ENCODE measurements around the gene SHANK2.
"Not testable (repeated sequence)": the region's sequence is repeated elsewhere in the genome, so short reads cannot be mapped to it uniquely, and the experiment has no call there.

SHANK2 gene

DNA sequence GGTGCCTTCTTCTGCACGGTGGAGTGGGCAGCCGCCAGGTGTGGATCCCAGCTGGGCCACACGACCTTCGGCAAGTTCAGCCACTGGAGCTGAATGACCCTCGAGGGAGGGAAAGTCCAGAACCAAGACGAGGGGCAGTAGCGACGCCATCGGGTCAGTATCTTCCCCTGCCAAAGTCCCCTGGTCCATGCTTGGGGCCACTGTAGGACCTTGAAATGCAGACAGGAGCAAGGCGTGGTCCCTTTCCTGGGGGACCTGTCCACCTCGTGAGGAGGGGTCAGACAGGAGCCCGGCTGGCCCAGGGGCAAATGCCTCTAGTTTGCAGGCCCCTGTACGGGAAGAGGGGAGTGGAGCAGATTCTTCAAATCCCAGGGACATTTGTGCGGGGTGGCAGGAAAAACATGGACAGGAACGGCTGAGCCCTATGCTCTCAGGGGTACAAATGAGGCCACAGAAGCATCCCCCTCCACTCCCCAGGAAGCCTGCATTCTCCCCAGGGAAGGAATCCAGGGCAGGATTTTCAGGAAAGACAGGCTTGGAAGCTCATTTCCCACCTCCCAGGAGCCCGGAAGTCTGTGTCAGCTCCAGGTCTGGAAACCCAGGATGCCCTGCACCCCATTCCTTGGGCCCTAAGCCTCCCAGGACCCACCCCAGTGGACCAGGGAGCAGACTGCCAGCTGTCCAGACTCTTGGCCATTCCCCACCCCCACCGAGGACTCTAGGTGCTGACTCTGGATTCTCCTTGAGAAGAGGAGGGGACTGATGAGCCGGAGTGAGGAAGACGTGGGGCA is 6.6 kb downstream of the SHANK2 start:
- no peak for DNase-seq (ENCODE audit: low spot score)

DNA sequence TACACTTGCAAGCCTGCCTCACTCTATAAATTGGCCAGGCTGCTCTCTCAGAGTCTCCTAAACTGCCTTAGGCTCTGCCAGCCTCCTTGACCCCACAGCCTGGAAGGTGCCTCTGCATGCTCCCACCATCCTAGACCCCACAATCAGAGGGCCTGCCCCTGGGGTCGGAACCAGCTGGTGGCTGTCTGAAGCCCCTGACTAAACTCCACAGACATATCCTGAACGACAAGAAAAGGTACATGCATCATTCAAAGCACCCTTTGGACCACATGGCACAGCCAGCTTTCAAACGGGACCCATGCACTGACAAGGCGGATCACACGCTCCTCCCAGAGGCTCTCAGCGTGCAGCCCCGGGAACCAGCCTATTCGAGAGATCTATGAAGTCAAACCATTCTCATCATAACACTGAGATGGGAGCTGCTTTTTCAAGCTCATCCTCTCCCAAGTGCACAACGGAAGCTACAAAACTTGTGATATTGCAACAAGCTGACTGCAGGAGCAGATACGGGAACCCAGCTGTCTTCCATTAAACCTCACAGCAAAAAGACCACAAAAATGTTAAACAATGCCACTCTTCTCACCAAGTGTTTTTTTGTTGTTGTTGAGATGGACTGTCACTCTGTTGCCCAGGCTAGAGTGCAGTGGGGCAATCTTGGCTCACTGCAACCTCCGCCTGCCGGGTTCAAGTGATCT is 8.1 kb downstream of the SHANK2 start:
- DNase-seq (ENCODE audit: low spot score): no peak

DNA sequence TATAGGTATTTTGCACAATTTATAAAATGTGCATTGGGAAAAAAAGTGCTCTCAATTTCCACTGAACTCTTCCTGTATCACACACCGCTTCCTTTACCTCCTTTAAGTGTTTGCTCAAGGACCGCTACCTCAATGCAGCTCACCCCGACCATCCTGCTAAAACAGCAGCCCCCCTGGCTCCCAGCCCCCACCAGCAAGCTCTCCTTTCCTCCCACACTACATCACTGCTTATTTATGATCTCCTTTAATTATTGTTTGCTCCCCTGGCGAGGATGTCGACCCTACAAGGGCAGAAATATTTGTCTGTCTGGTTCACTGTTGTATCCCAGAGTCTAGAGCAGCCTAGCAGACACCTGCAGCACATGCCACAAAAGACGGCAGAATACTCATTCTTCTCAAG is 10.0 kb downstream of the SHANK2 start:
- no peak for DNase-seq (ENCODE audit: low spot score)

DNA sequence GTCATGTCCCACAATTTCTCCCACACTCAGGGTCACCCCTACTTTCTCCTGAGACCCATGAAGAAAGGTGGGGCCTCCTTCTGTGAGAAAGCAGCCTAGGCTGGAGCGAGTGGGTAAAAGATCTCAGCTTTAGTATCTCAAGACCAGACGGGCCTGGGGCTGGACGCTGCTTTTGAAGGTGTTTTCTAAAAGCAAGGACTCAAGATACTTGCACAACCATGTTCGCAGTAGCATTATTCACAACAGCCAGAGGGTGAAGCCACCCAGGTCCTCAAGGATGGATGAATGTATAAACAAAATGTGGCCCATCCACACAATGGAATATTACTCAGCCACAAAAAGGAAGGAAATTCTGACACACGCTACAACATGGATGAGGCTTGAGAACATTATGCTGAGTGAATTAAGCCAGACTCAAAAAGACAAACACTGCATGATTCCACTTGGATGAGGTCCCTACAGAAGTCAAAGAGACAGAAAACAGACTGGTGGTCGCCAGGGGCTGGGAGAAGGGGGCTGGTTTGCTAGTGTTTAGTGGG is 10.6 kb downstream of the SHANK2 start:
- no peak for DNase-seq (ENCODE audit: low spot score)

DNA sequence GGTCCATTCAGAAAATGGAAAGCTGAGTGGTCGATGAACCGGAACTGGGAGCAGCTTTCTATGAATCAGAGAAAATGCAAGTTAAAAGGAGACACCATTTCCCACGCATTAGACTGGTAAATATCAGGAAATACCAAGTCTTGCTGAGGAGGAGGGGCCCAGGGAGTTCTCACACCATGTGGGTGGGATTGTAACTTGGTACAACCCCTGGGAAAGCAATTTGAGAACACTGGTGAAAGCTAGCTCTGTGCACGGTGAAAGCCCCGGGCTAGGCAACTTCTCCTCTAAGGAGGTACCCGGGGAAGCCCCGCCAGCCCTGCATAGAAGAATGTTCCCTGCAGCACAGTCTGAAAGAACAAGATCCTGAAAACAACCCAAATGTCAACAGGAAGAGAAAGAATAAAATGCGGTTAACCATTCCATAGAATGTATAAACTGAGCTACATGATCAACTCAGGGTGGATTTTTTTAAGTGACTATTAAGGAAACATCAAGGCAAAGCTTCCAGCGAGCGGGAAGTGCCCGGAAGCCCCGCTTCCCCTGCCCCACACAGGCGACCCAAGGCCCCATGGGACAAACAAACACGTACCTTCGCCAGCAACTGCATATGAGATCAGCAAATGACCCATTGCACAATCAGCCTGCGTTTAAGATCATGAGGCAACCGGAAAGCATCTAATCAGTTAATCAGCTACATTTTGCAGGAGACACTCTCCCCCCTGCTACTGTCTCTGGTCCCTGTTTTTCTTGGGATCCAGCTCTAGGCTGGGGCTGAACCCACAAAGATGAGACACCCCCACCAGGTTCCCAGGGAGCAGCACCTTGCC is 11.3 kb downstream of the SHANK2 start:
- DNase-seq (ENCODE audit: low spot score): peak; percentile 14

DNA sequence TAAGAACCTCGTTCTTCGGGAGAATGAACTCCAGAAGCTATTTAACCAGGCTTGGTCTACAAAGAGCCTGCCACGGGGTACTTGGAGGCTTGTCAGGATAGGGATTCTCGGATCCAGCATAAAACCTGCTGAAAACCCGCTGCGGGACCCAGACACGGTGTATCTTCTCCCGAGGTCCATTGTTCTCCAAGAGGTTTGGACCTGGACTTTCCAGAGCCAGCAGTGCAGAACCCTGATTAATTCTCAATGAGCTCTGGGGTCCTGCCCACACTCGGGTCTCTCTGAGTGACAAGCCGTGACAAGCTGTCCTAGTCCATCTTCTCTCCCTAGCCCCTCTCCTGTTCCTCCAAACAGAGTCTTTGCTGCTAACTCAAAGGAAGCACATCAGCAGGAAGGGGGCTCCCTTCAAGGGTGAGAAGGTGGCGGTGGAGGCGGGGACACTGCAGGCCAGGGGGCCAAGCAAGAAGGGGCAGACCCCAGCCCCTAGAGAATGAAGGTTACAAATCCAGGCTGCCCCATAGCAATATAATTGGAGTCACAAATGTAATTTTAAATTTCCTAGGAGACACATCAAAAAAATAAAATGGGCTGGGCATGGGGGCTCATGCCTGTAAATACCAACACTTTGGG is 12.2 kb downstream of the SHANK2 start:
- no peak for DNase-seq (ENCODE audit: low spot score)

DNA sequence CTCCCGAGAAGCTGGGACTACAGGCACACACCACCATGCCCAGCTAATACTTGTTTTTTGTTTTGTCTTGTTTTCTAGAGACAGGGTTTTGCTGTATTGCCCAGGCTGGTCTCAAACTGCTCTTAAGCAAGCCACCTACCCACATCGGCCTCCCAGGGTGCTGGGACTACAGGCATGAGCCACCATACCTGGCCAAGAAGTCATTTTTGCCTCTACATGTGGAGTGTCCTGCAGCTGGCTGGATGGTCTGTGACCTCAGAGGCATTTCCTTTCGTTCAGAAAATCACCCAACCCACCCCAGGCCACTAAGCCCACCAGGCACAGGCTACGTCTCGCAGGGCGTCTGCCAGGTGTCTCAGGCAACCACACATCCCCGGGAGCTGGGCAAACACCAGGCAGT is 12.8 kb downstream of the SHANK2 start:
- no peak for DNase-seq (ENCODE audit: low spot score)

DNA sequence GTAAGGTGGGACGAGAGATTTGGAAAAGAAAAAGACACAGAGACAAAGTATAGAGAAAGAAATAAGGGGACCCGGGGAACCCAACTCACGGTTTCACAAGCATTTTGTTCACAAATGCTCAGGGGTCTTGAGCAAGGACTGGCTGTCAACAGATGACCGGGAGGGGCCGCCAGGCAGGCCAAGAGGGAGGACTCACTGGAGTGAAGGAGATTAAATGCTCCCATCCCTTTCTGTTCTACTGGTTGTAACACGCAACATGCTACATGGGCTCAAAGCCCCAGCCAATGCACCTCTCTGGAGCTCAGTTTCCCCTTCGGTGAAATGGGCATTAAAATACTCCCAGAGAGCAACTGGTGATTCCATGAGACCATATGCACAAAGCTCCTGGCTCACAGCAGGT is 13.4 kb downstream of the SHANK2 start:
- no peak for DNase-seq (ENCODE audit: low spot score)

DNA sequence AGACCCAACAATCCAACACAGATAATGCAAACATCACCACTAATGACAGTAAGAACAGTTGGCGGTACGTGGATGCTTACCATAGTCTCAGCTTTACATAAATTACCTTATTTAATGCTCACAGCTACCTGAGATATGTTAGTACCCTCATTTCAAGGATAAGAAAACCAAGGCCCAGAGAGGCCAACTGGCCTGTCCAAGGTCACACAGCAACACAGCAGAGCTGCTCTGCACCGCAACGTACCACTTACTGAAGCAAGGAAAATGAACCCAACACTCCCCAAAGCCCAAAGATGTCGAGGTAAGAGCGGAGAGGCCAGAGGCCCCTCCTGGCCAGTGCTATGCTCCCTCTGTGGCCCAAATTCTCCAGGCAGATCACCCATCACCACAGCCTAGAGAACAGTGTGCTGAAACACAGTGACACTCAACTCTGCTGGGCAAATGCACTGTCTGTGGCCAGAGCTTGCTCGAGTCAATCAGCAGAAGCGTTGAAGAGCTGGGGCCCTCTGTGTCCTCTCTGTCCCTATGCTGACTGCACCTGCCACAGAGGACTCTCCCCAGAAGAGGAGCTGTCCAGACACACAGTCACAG is 14.0 kb downstream of the SHANK2 start:
- no peak for DNase-seq (ENCODE audit: low spot score)

DNA sequence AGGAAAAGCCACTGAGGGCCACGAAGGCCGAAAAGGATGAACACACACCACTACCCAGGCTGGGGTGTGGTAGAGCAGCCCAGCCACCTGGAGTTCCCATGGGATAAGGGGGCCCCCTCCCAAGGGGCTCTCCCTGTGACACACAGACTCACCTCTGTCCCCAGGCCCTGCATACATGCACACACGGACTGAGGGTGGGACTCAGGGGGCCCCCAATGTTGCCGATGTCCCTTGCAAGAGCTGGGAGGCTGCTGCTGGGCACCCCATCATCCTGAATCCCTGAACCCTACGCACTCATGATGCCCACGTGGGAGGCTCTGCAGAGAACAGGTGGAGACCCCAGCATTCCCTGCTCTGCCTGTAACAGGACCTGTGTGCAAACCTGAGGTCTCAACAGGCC is 14.5 kb downstream of the SHANK2 start:
- no peak for DNase-seq (ENCODE audit: low spot score)

DNA sequence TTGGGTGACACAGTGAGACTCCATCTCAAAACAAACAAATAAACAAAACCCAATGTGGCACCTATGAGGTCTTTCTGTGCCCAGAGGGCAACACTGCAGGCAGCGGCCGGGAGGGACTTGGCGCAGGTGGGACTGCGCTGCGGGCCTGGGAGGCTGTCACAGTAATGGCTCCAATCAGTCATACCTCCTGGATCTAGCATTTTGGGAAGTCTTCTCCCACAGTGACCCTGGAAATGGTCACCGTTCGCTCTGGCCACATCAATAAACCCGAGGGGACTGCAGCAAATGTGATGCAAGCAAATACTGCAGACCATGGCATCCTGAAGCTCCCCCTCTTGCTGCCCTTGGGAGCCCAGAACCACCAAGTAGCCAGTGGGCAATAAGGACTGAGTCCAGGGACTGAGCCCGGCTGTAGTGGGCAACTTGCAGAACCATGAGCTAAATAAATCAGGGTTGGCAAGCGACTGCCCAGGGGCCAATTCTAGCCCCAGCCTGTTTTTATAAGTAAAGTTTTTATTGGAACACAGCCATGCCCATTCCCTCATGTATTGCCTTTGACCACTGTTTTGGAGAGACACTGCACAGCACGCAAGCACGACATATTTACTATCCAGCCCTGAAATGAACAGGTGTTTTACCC is 15.4 kb downstream of the SHANK2 start:
- no peak for DNase-seq (ENCODE audit: low spot score)

DNA sequence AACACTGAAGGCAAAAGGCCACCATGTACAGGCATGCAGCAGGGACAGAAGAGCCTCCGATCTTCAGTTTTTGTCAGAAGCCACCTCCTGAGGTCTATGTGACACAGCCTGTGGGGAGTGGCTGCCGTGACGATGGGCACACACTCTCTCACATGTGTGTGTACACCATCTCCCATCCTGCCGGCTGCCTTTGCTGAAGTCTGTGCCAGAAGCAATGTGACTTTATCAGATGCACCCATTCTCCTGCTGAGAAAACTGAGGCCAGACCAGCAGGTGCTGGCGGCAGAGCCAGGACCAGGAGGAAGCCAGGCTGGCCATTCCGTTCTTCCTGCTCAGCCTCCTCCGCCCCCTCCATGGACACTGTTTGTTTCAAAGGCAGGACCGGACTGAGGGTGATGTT is 16.7 kb downstream of the SHANK2 start:
- no peak for DNase-seq (ENCODE audit: low spot score)

DNA sequence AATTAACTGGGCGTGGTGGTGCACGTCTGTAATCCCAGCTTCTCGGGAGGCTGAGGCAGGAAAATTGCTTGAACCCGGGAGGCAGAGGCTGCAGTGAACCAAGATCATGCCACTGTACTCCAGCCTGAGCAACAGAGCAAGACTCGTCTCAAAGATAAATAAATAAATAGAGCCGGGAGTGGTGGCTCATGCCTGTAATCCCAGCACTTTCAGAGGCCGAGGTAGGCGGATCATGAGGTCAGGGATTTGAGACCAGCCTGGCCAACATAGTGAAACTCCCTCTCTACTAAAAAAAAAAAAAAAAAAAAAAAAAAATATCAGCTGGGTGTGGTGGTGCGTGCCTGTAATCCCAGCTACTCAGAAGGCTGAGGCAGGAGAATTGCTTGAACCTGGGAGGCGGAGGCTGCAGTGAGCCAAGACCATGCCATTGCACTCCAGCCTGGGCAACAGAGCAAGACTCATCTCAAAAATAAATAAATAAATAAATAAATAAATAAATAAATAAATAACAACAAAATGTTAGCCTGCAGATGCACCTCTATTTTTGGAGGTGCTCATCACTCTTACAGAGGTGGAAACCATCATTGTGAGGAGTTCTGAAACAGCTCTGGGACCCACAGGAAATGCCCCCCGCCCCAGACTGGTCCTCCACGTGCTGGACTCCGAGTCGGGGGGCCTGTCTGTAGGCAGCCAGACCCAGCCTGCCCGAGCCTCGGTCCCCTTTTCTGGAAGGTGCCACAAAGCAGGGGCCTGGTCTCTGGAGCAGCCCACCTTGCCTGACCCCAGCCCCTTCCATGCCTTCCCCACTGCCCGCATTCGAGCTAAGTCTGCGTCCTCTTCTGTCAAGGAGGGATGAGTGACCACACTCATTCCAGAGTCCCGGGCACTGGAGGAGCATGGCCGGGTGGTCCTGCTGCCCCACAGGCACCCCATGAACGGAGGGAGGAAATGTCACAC is 18.2 kb downstream of the SHANK2 start:
- not testable (repeated sequence) for DNase-seq (ENCODE audit: low spot score)

DNA sequence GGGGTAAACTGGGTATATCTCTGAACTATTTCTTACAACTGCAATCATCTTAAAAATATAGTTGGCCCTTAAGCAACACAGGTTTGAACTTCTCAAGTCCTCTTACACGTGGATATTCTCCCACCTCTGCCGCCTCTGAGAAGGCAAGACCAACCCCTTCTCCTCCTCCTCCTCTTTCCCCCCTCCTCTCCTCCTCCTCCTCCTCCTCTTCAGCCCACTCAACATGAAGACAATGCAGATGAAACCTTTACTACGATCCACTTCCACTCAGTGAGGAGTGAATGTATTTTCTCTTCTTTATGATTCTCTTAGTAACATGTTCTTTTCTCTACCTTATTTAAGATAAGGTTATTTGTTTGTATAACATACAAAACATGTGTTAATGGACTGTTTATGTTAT is 20.0 kb downstream of the SHANK2 start:
- no peak for DNase-seq (ENCODE audit: low spot score)

DNA sequence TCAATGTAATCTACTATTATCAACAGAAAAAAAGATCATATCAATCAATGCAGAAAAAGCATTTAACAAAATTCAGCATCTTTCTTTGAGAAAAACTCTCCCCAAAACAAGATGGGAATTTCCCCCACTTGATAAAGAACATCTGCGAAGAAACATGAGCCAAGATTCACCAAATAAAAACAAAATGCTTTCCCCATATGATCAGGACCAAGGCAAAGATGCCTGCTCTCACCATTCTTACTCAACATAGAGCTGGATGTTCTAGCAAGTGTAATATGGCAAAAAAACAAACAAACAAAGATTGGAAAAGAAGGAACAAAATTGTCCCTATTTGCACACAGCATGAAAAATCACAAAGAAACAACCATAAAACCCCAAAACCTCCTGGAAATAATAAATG is 23.4 kb downstream of the SHANK2 start:
- no peak for DNase-seq (ENCODE audit: low spot score)

DNA sequence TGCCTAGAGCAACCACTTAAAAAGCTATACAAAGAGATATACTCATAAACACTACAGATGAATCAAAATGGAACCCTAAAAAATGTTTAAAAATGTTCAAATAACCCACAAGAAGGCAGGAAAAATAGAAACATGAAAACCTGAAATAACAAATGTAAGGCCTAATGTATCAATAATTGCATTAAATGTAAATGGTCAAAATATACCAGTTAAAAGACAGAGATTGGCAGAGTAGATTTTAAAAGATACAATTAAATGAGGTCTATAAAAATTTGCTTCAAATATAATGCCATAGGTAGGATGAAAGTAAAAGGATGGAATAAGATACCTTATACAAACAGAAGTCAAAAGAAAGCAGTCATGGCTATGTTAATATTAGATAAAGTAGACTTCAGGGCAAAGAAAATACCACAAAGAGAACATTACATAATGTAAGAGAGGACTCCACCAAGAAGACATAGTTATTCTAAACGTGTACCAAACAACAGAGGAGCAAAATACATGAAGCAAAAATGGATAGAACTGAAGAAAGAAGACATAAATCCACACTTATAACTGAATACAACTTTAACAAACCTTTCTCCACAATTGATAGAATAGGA is 25.2 kb downstream of the SHANK2 start:
- no peak for DNase-seq (ENCODE audit: low spot score)

DNA sequence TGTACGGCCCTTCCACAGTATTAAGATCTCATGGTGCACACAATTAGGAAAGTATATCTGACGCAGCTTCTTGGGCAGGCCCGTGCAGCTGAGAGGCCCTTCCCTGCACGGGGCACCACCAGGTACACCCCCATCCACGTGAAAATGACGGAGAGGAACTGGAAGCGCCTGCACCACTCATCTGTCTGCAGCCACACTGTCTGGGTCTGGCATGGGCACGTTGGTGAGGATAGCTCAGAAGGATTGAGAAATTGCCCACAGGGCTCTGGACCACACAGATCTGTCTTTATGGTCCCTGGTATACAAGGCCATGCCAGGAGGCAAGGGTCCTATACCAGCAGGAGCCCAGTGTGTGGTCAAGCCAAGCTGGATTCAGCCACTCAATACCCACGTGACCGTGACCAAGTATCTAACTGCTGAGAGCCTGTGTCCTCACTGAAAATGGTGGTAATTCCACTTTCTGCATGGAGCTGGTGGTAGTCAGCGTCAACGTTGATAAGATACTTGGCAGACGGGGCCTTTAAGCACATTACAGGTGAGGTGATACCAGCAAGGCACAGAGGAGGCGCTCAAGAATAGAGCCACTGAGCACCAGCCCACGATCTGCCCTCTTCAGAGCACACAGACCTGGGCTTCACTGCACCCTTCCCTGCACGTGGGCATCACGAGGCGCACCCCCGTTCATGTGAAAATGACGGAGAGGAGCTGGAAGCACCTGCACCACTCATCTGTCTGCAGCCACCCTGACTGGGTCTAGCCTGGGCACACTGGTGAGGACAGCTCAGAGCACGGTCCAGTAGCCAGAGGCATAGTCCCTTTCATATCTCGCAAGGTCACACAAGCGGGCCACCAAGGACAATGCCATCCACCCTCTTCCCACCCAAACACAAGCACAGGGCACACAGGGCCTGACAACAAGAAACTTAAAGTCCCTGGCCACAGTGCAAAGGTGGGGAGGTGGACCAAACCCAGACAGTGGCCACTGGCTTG is 28.4 kb downstream of the SHANK2 start:
- no peak for DNase-seq (ENCODE audit: low spot score)

DNA sequence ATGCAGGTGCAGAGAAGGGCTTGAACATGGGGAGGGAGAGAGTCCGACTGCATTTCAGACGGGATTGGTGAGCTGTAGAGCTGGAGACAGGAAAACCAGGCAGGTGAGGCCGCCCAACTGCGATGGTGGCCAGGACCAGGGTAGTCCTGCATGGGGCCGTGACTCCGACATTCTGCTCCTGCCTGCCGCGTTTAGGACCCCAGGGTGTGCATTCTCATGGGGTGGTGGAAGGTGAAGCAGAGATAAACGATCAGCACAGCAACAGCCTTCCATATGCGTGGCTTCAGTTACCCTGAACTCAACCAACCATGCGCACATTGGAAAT is 29.3 kb downstream of the SHANK2 start:
- no peak for DNase-seq (ENCODE audit: low spot score)
